ENCODE data around the gene SLC1A7. TPM values are rescaled to one million over a fixed set of nuclear protein-coding genes. Genes with fewer than 3 reads are reported as not detected.
A peak's percentile ranks its signal among the peaks of the same experiment; 100 is the strongest.

SLC1A7 gene
- total RNA-seq, 1 donor from 2014 or later = 0.32 TPM

DNA sequence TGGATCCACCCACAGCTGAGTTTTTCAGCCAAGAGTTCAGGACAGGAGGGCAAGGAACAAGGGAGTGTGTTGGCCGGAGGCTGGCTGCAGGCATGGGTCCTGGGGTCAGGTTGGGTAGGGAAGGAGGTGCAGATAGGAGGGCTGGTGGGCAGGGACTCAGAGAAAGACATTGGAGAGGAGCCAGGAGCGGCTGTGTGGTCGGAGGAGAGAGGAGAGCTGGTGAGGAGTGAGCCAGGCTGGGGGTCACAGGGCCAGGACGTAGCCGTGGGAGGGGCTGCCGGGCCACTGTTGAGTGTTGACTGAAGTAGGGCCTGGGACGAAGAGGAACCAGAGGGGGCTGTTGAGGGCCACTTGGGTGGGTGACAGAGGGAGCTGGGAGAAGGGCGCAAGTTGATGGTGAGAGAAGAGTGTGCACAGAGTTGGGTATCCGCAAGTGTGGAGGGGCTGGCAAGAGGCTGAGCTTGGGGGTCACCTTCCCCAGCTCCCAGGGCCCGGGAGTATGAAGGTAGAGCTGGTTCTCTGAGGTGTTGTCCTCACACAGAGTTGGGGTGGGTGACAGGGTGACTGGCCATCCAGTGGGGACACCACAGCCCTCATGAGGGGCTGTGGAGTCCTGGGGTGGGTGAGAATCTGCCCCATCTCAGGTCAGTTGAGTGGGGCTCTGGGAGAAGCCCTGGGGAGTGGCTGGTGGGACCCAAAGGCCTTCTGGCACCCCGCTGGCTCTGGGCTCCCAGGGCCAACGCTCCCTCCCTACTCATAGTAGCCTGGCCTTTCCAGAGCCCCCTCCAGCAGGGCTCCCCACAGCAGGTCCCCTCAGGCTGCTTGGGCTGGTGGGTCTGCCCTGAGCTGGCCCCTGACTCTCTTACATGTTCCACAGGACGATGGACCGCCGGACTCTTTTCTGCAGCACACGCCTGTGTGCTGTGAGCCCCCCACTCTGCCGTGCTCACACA lies 58.5 kb downstream of the SLC1A7 start:
- DNase-seq = peak; percentile 9
- no peak for ATAC-seq
- intact Hi-C loops (cut with micrococcal nuclease) = no loop called here

DNA sequence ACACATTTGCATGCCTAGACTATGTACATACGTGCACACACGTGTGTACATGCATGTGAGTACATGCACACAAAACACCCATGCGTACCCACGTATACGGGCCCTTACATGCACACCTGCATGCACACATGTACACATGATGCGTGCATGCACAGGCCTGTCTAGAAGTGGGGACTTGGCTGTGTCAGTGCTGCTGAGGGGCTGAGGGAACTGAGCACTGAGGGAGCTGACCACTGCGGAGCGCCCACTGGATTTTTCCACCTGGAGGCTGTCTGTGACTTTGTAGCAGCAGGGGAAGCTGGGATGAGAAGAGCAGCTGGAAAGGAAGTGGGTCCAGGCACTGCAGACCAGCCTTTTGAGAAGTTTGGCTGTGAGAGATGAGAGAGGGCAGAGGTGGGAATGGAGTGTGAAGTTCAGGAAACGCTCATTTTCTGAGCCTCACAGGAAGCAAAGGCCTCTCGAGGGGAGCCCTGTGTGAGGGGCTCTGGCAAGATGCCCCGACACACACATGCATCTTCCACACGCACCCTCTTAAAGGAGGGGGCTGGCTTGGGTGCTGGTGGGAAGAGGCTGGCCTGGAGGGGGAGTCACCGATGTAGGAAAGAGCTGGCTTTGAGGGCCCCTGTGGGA lies 59.5 kb downstream of the SLC1A7 start:
- ATAC-seq = no peak
- intact Hi-C loops (cut with micrococcal nuclease) = no loop called here
- DNase-seq = peak; percentile 21

DNA sequence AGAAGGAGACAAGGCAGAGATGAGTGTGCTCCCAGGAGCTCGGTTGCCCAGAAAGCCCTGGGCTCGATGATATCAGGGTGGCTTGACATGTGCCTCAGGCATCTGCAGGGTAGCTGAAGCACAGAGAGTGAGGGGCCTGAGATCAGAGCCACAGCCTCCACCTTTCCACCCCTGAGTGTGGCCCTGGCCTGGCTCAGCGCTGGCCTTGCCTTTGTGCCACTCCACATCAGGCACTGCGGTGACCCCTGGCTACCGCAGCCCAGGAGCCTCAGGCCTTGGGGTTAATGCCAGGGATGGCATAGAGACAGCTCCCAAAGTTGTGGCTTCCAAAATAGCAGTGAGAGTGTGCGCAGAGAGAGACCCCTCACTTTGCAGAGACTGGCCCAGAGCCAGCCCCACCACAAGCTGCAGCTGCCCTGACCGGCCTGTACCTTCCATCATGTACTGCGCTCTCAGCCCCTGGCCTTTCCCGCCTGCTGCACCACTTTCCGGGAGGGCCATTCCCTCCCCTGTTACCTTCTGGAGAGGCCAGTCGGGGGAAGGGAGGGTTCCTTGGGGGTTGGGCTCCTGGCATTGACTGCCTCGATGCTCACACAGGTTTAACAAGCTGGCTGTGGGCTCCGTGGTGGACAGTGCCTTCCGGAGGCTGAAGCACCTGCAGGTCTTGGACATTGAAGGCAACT lies 60.9 kb downstream of the SLC1A7 start:
- DNase-seq (peak; percentile 12), ATAC-seq (no peak)
- intact Hi-C loops (cut with micrococcal nuclease) = no loop called here

DNA sequence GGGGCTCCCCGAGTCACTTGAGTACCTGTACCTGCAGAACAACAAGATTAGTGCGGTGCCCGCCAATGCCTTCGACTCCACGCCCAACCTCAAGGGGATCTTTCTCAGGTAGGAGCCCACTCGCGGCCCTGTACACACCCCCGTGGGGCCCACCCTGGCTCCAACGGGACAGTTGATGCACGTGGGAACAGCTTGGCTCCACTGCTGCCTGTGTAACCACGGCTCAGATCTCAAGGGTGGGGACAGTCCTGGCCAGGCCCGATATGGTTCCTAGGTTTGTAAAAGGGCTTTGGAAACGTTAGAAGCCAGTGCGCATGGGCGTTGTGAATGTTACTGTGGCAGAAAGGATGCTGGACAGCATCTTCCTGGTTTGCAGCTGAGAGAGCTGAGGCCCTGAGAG lies 61.7 kb downstream of the SLC1A7 start:
- ATAC-seq = no peak
- peak; percentile 13 for DNase-seq
- intact Hi-C loops (cut with micrococcal nuclease) = no loop called here

DNA sequence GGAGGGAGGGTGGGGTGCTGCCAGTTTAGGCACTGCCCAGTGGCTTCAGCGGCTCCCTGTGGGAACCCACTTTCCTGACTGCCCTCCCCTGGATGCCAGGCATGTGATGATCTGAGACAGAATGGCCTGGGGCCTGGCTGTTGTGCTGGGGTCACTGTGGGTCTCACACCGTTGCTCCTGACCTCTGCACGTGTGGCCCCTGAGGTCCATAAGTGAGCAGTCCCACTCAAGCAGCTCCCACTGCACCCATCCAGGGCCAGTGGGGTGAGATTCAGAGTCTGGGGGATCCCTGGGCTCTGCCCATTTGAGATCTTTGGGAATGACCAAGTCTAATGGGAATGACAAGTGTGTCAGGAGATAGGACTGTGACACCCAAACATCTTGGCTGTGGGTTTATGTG lies 62.4 kb downstream of the SLC1A7 start:
- ATAC-seq (no peak), DNase-seq (peak; percentile 7)
- intact Hi-C loops (cut with micrococcal nuclease) = no loop called here

DNA sequence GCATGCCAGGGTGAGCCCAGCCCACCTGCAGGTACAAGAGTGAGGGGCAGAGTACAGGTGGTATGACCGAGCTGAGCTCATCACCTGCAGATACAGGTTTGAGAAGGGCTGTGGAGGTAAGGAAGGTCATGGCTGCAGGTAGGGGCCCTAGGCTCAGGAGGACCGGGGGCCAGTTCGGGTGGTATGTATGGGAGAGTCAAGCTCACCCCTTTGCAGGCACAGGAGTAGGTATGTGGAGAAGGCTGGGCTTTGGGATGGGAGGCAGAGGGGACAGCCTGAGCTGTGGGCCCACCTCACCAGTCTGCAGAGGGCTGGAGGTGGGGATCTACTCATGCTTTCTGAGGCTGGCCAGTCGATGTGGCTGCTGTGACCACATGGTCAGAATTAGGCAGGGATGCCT lies 63.2 kb downstream of the SLC1A7 start:
- intact Hi-C loops (cut with micrococcal nuclease) = no loop called here

DNA sequence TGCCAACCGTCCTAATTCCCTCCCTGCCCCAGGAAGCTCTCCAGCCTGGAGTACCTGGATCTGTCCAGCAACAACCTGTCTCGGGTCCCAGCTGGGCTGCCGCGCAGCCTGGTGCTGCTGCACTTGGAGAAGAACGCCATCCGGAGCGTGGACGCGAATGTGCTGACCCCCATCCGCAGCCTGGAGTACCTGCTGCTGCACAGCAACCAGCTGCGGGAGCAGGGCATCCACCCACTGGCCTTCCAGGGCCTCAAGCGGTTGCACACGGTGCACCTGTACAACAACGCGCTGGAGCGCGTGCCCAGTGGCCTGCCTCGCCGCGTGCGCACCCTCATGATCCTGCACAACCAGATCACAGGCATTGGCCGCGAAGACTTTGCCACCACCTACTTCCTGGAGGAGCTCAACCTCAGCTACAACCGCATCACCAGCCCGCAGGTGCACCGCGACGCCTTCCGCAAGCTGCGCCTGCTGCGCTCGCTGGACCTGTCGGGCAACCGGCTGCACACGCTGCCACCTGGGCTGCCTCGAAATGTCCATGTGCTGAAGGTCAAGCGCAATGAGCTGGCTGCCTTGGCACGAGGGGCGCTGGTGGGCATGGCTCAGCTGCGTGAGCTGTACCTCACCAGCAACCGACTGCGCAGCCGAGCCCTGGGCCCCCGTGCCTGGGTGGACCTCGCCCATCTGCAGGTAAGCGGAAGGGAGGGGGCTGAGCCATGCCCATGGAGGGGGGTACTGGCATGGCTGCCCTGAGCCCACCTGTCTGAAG lies 63.9 kb downstream of the SLC1A7 start:
- no peak for ATAC-seq
- intact Hi-C loops (cut with micrococcal nuclease) = no loop called here
- peak; percentile 23 for DNase-seq

More for the DNA sequence above, 63.2 kb downstream of the SLC1A7 start:
- DNase-seq (peak; percentile 10), ATAC-seq (no peak)

DNA sequence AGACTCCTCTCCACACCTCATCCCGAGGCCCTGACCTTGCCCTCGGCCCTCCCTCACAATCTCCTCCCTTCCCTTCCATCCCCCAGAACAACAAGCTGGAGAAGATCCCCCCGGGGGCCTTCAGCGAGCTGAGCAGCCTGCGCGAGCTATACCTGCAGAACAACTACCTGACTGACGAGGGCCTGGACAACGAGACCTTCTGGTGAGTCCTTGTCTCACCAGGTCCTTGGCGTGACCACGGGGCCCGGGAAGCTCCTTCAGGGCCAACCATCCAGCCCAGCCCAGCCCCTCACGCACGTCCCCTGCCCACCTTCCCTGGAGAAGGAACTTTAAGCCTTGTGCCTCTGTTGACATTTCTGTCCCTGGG lies 64.9 kb downstream of the SLC1A7 start:
- intact Hi-C loops (cut with micrococcal nuclease) = no loop called here
- ATAC-seq = no peak
- peak; percentile 12 for DNase-seq

DNA sequence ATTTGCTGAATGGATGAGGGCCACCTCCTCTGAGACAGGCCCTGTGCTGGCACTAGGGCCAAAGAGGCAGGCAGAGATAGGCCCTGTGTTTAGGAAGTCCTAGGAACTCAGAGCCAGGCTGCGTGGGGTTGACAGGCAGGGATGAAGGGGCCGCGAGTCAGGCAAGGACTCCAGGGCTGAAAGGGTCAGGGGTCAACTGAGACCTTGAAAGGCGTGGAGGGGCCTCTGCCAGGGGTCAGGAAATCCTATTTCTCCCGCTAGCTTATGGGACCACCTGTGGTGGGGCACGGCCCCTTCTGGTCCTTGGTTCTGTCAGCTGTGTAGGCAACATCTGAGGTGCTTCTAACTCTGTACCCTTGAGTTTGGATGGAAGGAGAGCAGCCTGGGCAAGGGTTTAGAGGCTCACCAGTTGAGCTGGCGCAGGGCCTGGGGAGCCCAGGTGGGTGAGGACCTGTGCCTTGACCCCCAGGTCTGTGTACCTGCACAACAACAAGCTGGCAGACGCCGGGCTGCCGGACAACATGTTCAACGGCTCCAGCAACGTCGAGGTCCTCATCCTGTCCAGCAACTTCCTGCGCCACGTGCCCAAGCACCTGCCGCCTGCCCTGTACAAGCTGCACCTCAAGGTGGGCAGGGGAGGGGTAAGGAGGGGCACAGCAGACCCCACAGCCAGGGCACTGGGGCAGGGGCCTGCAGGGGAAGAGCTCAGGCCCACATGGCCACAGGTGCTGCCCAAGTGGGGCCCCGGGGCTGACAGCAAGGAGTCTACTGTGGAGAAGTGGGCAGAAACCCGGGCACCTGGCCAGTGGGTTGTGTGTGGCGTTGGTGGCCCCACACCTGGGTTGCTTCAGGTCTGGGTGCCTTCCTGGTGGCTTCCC lies 65.5 kb downstream of the SLC1A7 start:
- ATAC-seq (no peak), DNase-seq (peak; percentile 24)
- intact Hi-C loops (cut with micrococcal nuclease) = no loop called here

DNA sequence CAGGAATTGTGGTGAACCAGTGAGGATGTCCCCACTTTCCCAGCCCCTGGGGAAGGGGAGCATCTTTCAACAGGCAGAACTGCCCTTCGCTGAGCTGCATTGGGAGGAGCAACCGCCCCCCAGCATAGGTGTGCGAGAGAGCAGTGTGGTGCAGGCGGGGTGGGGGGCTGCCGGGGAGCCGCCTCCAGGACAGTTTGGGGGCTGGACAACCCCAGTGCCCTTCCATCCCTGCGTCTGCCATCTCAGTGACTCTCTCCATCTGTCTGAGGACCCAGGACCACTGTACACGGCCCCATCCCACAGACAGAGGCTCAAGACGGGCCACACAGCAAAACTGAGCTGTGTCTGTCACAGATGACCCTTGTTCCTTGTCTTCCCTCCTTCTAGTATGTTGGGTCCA lies 66.3 kb downstream of the SLC1A7 start:
- intact Hi-C loops (cut with micrococcal nuclease) = no loop called here
- ATAC-seq = no peak
- DNase-seq = peak; percentile 12

DNA sequence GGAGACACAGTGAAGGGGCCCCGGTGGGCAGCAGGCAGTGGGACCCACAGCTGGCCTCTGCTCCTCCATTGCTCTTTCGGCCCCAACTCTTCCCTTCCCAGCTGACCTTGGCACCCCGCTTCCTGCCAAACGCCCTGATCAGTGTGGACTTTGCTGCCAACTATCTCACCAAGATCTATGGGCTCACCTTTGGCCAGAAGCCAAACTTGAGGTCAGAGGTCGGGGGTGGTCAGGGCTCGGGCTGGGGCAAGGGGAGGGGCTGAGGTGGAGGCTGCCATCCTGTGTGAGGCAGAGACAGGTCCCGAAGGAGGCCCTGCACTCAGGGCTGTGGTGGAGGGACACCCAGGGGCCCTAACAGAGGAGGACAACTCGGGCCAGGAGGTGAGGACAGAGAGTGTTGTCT lies 66.7 kb downstream of the SLC1A7 start:
- ATAC-seq (no peak), DNase-seq (peak; percentile 26)
- intact Hi-C loops (cut with micrococcal nuclease) = no loop called here

DNA sequence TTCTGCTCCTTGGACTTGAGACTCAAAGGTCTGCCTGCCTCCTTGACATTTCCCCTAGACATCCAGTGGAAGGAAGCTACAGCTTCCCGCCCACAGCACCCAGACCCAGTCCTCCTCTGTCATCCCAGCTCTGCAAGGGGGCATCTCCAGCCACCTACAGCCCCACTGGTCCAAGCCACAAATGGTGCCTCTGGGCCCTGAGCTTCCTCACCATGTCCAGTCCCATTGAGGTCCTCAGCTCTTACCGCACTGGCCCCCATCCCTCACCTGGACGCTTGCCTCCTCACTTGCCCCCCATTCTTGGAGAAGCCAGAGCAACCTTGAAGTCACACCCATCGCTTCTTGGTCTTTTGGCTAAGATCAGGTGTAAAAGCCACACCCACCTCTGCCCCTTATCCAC lies 67.2 kb downstream of the SLC1A7 start:
- intact Hi-C loops (cut with micrococcal nuclease) = no loop called here
- DNase-seq = peak; percentile 3
- no peak for ATAC-seq

DNA sequence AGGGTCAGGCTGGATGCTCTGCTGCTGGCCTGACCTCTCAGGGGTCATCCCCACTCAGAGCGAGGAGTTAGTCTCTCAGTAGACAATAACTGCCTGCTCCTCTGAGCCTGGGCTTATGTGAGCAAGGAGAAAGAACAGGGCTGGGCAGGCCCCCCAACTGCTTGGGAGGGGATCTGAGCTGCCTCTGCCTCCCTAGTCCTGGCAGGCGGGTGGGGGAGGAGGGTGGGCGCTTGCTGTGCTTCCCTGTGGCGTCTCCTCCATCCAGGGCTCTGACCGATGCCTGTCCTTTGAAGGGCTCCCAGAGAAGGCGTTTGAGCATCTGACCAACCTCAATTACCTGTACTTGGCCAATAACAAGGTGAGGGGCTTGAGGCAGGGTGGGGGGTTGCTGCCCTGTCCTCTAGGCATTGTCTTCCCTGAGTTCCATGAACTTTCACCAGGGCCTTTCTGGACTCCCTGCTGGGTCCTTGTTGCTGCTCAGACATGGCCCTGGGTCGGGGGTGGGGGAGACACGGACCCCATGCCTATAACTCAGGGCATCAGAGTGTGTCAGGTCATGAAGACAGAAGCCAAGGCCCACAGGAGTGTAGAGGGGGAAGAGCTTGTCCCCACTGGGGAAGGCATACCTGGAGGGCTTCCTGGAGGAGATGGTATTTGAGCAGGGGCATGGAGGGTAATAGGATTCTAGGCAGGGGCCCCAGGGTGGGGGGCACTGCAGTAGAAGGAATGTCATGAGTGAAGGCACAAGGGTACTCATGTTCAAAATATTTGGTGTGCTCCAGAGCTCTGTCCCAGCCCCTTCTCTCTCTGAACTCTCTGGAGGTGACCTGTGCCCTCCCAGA lies 67.9 kb downstream of the SLC1A7 start:
- intact Hi-C loops (cut with micrococcal nuclease) = no loop called here
- no peak for ATAC-seq
- DNase-seq = peak; percentile 11

DNA sequence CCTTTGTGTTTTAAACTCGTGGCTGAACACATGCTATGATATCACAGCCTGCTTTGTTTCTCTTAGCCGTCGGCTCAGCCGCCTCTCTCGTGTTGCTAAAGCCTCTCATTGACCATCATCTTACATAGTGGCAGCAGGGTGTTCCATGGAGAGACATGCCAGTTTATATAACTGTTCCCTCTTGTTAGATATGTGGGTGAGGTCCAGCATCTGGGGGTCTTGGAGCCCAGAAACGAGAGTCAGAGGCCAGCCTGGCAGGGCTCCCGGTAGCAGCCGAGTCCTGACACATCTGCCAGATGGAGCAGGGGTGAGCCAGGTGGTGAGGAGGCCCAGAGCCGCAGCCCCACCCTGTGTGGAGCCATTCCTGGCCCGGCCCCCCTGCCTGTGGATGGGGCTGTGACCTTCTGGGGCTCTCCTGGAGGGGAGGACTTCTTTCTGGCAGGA lies 68.5 kb downstream of the SLC1A7 start:
- DNase-seq = peak; percentile 87
- peak; percentile 87 for ATAC-seq
- intact Hi-C loops (cut with micrococcal nuclease) = no loop called here

DNA sequence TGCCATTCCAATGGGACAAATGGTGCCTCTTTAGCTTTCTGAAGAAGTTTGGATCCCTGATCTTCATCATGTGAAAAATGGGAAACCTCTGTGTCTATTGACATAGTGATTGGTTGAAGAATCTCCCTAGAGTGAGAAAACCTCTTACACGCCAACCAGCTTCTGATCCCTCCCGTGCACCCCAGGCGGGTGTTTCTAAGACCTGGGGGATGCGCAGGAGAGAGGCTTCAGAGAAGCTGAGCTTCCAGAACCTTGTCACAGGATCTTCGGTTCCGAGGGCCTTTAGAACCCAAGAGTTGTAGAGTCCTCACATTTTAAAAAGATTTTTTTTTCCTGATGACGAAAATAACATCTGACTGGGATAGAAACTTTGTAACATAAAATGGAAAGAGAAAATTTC lies 69.2 kb downstream of the SLC1A7 start:
- DNase-seq = peak; percentile 17
- no peak for ATAC-seq
- intact Hi-C loops (cut with micrococcal nuclease) = no loop called here

DNA sequence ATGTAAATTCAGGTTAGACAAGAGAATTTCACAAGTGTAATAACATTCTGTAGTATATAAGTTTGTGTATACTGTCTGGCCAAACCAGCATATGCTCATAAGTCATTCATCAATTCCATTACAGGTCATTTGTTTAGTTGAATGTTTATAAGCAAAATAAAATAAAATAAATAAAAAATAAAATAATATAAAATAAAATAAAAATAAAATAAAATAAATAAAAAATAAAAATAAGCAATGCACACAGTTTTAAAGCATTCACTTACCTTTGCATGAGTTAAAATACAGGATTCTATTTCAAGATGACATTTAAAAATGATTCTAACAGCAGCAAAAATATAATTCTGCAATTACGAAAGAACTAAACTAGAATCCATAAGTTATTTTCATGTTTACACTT lies 70.5 kb downstream of the SLC1A7 start:
- intact Hi-C loops (cut with micrococcal nuclease) = no loop called here
- no peak for ATAC-seq

DNA sequence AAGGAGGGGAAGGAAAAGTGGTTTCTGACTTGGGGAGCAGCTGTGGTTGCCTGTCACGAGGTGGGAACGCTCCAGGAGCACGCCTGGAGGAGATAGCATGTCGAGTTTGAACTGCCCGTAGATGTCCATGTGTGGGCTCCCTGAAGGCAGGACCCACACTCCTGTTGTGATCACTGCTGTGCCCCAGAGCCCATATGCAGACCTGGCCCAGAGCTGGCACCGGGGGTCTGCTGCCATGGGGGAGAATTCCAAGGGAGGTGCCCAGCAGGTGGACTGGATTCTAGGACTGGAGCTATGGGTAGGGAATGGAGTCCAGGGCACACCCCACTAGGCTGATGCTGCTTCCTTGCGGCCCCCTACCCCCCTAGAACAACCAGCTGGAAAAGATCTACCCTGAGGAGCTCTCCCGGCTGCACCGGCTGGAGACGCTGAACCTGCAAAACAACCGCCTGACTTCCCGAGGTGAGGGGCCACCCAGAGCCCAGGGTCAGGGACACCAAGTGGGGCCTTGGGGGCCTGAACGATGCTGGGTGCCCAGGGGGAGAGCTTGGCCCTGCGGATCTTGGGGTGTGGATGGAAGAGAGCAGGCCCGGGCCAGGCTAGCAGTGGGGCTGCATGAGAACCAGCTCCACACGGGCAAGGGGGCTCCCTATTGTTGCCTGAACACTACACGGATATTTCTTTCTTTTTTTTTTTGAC lies 71.1 kb downstream of the SLC1A7 start:
- DNase-seq (peak; percentile 23), ATAC-seq (no peak)
- intact Hi-C loops (cut with micrococcal nuclease) = no loop called here

More for the DNA sequence above, 70.5 kb downstream of the SLC1A7 start:
- DNase-seq = no peak
